Measurements from ENCODE around the gene AMIGO2. TPM values are rescaled to one million over a fixed set of nuclear protein-coding genes. Genes with fewer than 3 reads are reported as not detected.

Gene AMIGO2
- total RNA-seq, 4 donors from 2014 or later, result 4.5 to 6.7 (median 6.6) TPM

DNA sequence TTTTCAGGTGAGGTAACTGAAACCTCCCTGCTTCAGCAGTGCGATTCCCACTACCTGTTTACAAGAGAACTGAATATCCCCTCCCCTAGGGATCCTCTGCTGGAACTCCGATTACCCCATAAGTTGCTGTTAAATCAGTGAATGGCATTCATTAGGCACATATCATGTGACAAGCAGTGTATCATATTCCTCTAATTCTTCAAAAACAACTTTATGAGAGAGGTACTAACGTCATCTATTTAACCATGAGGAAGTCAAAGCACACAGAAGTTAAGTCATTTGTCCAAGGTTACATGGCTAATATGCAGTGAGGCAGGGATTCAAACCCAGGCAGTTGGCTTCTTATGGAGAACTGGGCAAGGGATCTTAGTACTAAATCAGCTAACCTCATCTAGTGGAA, 44.3 kb downstream of the AMIGO2 start:
- TF ChIP-seq EP300 (IDR thresholded peaks at IDR 0.05; ENCODE audit: low read depth) (no peak), POLR2A (IDR thresholded peaks at IDR 0.05) (no peak), POLR2AphosphoS5 (IDR thresholded peaks at IDR 0.05) (no peak)
- TF ChIP-seq, protein P1, sequence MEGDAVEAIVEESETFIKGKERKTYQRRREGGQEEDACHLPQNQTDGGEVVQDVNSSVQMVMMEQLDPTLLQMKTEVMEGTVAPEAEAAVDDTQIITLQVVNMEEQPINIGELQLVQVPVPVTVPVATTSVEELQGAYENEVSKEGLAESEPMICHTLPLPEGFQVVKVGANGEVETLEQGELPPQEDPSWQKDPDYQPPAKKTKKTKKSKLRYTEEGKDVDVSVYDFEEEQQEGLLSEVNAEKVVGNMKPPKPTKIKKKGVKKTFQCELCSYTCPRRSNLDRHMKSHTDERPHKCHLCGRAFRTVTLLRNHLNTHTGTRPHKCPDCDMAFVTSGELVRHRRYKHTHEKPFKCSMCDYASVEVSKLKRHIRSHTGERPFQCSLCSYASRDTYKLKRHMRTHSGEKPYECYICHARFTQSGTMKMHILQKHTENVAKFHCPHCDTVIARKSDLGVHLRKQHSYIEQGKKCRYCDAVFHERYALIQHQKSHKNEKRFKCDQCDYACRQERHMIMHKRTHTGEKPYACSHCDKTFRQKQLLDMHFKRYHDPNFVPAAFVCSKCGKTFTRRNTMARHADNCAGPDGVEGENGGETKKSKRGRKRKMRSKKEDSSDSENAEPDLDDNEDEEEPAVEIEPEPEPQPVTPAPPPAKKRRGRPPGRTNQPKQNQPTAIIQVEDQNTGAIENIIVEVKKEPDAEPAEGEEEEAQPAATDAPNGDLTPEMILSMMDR (IDR thresholded peaks at IDR 0.05), result no peak
- no peak for DNase-seq
- no peak overlapping the region for H3K4me3 ChIP-seq
- intact Hi-C loops (cut with DNase I; ENCODE audit: low total_unique reads) (loop anchor here (10.0 kb wide), 1 partner anchor 649 kb away; no protein-coding TSS in a partner anchor), in situ Hi-C loops (cut with MboI; ENCODE audit: low pct_ligation_motif_present in 1 of 4, low pct_unique_long_range_greater_than_20kb in 1 of 4, low sequenced_read_pairs in 3 of 4) (loop anchor here in 3 of 4 donors (10.0 to 25.0 kb wide), 5 partner anchors 269 to 649 kb away; no protein-coding TSS in a partner anchor)
- no peaks in the 10 kb centered on the region for H3K27me3 ChIP-seq
- 69 to 83% methylated on average over 3 of the region's 3 CpGs for WGBS, 2 donors (ENCODE audit: low coverage in 1 of 2)
- no peaks in the 10 kb centered on the region for H3K9me3 ChIP-seq
- no peaks in the 10 kb centered on the region for H3K36me3 ChIP-seq
- peaks cover 4 to 32% (median 9%) of the 10 kb centered on the region in 4 donors for H3K4me1 ChIP-seq
- H3K27ac ChIP-seq, result no peak overlapping the region

DNA sequence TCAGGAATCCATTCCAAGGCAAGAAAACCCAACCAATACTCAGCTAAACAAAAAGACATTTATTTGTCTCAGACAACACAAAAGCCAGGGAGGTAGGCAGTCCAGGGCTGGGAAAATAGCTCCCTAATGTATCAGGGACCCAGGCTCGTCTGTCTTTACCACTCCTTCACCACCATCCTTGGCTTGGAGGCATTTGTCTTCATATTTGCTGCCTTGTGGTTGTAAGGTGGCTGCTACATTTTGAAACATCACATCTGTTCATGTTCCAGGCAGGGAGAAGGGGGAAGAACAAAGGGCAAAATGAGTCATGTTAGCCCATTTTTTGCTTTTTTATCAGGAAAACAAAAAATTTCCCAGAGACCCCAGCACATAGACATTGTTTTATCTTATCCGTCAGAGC, 45.1 kb downstream of the AMIGO2 start:
- TF ChIP-seq EP300 (IDR thresholded peaks at IDR 0.05; ENCODE audit: low read depth) (no peak), POLR2A (IDR thresholded peaks at IDR 0.05) (no peak), POLR2AphosphoS5 (IDR thresholded peaks at IDR 0.05) (no peak)
- TF ChIP-seq, protein P1 (IDR thresholded peaks at IDR 0.05), result no peak
- H3K9me3 ChIP-seq, result no peaks in the 10 kb centered on the region
- intact Hi-C loops (cut with DNase I; ENCODE audit: low total_unique reads) (loop anchor here (10.0 kb wide), 1 partner anchor 650 kb away; no protein-coding TSS in a partner anchor), in situ Hi-C loops (cut with MboI; ENCODE audit: low pct_ligation_motif_present in 1 of 4, low pct_unique_long_range_greater_than_20kb in 1 of 4, low sequenced_read_pairs in 3 of 4) (loop anchor here in 3 of 4 donors (10.0 to 25.0 kb wide), 5 partner anchors 270 to 650 kb away; no protein-coding TSS in a partner anchor)
- peaks cover 4 to 32% (median 9%) of the 10 kb centered on the region in 4 donors for H3K4me1 ChIP-seq
- WGBS, 2 donors (ENCODE audit: low coverage in 1 of 2), result 61 to 83% methylated on average over 2 of the region's 2 CpGs
- H3K27me3 ChIP-seq, result no peaks in the 10 kb centered on the region
- no peak overlapping the region for H3K4me3 ChIP-seq
- H3K27ac ChIP-seq, result no peak overlapping the region
- DNase-seq, result no peak
- H3K36me3 ChIP-seq, result no peaks in the 10 kb centered on the region

DNA sequence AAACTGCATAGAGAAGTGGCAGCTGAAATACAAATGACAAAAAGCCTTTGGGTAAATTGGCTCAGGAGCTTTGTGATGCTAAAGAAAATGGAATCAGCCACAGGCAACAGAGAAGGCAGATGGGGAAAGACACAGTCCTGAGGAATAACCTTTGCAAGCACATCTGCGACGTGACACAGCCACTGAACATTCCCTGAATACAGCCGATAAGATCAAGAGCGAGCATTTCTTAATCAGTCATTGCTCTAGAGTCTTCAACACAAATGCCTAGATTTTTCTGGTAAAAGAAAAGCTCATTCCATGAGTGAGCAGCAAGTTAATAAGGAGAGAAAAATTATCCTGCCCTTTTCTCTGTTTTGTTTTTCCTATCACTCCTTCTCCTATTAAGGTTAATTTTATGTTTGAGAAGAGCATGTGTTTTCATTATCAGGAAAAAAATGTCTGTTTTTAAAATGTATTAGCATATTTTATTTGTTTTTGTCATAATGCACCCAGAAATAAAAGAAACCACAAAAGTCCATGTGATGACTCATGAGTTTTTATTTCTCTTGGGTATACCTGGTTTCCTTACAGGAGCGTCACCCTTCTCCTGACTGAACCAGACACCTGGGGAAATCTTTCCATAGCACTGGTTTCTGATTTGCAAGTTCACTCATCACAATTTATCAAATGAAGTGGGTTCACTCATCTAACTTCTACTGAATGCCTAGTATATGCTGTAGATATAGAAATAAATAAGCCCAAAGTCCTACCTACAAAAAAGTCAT, 45.8 kb downstream of the AMIGO2 start:
- 81 to 91% methylated on average over 5 of the region's 5 CpGs for WGBS, 2 donors (ENCODE audit: low coverage in 1 of 2)
- intact Hi-C loops (cut with DNase I; ENCODE audit: low total_unique reads), result loop anchor here (10.0 kb wide), 1 partner anchor 651 kb away; no protein-coding TSS in a partner anchor
- no peak for DNase-seq
- no peak for TF ChIP-seq POLR2A (IDR thresholded peaks at IDR 0.05)
- TF ChIP-seq, protein P1 (IDR thresholded peaks at IDR 0.05), result no peak
- no peak for TF ChIP-seq POLR2AphosphoS5 (IDR thresholded peaks at IDR 0.05)
- TF ChIP-seq EP300 (IDR thresholded peaks at IDR 0.05; ENCODE audit: low read depth), result no peak
- no peaks in the 10 kb centered on the region for H3K36me3 ChIP-seq
- H3K27ac ChIP-seq, result no peak overlapping the region
- no peak overlapping the region for H3K4me3 ChIP-seq
- H3K27me3 ChIP-seq, result no peaks in the 10 kb centered on the region
- H3K9me3 ChIP-seq, result no peaks in the 10 kb centered on the region
- H3K4me1 ChIP-seq, result peaks cover 4 to 32% (median 9%) of the 10 kb centered on the region in 4 donors
- in situ Hi-C loops (cut with MboI; ENCODE audit: low pct_ligation_motif_present in 1 of 4, low pct_unique_long_range_greater_than_20kb in 1 of 4, low sequenced_read_pairs in 3 of 4), result loop anchor here in 3 of 4 donors (10.0 to 25.0 kb wide), 5 partner anchors 271 to 651 kb away; no protein-coding TSS in a partner anchor

DNA sequence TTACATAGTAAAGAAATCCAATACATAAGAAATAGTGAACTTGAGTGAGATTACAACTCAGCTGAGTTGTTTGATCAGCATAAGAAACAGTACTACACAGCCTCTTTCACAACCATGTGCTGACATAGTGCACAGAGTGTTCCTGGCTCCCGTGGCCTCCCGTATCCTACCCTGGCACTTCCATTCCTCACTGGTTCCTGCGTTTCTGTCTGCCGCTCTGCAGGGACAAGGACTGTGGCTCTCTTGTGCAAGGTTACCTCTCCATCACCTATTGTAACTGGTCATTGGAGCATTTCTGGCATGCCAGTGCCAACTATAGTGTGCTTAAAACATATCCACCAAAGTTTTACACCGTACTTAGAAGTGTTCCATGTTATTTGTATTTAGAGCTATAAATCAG, 46.7 kb downstream of the AMIGO2 start:
- peaks cover 0 to 25% (median 9%) of the 10 kb centered on the region in 4 donors for H3K4me1 ChIP-seq
- no peaks in the 10 kb centered on the region for H3K9me3 ChIP-seq
- H3K36me3 ChIP-seq, result no peaks in the 10 kb centered on the region
- 60 to 83% methylated on average over 1 to 5 of the region's 5 CpGs for WGBS, 2 donors (ENCODE audit: low coverage in 1 of 2)
- TF ChIP-seq EP300 (IDR thresholded peaks at IDR 0.05; ENCODE audit: low read depth) (no peak), POLR2AphosphoS5 (IDR thresholded peaks at IDR 0.05) (no peak), POLR2A (IDR thresholded peaks at IDR 0.05) (no peak)
- TF ChIP-seq, protein P1 (IDR thresholded peaks at IDR 0.05), result no peak
- H3K27ac ChIP-seq, result peak overlapping the region in 1 of 4 donors; percentile 1
- peak; percentile 20 for DNase-seq
- intact Hi-C loops (cut with DNase I; ENCODE audit: low total_unique reads), result loop anchor here (10.0 kb wide), 1 partner anchor 652 kb away; no protein-coding TSS in a partner anchor
- H3K4me3 ChIP-seq, result no peak overlapping the region
- in situ Hi-C loops (cut with MboI; ENCODE audit: low pct_ligation_motif_present in 1 of 4, low pct_unique_long_range_greater_than_20kb in 1 of 4, low sequenced_read_pairs in 3 of 4), result loop anchor here in 3 of 4 donors (10.0 to 25.0 kb wide), 5 partner anchors 272 to 652 kb away; no protein-coding TSS in a partner anchor
- no peaks in the 10 kb centered on the region for H3K27me3 ChIP-seq
